NCI-H524 (cell line): ENCODE results near the gene SGPP2.
"Not testable (repeated sequence)": the region's sequence is repeated elsewhere in the genome, so short reads cannot be mapped to it uniquely, and the experiment has no call there.

Experiments
- DNase-seq, 2 experiments: peaks; one replicate each; lab custom pipeline; 2025; lab: John Stamatoyannopoulos, UW

Gene SGPP2

GRCh38 chr2:222427646-222428301, 3.4 kb downstream of the SGPP2 start:
- DNase-seq, result no peak

DNA sequence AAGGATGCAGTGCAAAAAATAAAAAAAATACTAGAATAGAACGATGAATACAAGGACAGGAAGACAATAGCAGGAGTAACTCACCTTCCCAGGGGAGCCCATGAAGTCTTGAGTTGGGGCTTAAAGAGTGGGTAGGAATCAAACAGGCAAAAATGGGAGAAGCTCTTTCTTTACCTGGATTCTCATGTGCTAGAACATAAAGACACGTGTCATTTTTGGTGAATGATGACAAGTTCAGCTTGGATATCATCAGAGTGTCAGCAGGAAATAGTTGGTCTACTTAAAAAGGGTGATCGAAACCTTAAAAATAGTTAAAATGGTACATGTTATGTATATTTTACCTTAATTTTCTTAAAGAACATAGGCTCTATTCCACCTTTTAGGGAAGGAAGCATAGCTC, 5.7 kb downstream of the SGPP2 start:
- no peak for DNase-seq

DNA sequence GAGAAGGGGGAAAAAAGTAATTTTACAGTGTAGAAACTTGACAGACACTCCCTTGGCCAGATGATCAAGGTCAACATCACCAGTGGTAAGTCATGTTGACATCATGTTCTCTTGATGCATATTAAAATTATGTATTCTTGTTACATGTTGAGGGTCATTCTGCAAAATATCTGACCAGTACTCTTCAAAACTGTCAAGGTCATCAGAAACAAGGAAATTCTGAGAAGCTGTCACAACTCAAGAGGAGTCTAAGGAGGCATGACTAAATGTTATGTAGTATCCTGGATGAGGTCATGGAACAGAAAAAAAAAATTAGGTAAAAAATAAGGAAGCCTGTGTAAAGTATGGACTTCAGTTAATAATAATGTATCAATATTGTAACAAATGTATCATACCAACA, 6.3 kb downstream of the SGPP2 start:
- no peak for DNase-seq

DNA sequence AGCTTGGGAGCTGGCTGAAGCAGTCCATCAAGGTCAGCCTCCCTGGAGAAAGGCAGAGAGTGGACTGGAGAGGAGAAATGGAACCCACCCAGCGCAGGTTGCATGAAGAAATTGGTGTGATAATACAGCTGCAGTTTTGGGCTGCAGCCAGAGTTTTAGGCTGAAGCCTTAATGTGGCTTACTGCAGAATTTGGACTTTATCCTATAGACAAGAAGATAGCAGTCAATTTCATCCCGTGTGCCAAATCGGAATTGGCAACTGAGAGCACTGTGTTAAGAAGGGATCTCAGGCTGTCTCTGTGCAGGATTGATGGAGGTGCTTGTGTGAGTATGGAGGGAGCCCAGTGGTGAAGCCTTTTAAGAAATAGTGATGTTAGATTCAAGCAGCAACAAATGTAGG, 7.5 kb downstream of the SGPP2 start:
- no peak for DNase-seq

- DNase-seq, result no peak
These were observed 9.2 kb downstream of the SGPP2 start for GRCh38 chr2:222433332-222434173.

DNA sequence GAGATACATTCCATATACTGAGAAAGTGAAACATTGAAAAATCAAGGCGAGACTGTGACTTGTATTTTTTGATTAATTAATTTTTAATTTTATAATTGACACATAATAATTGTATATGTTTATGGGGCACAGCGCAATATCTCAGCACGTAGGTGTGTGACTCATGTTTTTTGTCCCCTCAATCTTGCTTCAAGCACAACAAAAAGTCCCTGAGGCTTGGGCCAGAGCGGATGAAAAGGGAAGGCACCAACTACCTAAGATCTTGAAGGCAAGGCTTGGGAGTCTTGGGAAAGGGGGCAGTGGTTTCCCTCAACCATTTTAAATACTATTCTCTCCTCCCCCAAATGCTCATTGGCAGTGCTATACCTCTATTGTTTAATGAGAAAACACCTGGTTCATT, 9.9 kb downstream of the SGPP2 start:
- DNase-seq, result no peak

- not testable (repeated sequence) for DNase-seq
These were observed 11.2 kb downstream of the SGPP2 start for GRCh38 chr2:222435400-222436039.

DNA sequence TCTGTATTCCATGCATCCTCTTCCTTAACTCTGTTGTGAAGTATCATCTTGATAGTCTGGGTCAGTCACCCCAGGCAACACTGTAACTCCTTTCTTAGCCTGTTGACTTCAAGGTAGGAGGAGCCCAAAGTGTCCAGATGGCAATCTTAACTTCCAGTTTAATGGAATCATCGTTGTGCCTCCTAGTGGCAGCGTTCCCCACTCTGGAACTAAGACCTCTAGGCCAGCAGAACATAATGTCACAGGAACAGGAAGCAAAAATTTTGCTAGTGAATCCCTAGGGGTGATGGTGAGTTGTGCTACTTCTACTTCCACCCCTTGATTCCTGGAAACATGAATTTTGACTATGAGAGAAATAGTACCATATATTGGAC, 11.7 kb downstream of the SGPP2 start:
- peak in 1 of 2 experiments; percentile 32 for DNase-seq

- DNase-seq, result no peak
These were observed 15.3 kb downstream of the SGPP2 start for GRCh38 chr2:222439692-222440091.

DNA sequence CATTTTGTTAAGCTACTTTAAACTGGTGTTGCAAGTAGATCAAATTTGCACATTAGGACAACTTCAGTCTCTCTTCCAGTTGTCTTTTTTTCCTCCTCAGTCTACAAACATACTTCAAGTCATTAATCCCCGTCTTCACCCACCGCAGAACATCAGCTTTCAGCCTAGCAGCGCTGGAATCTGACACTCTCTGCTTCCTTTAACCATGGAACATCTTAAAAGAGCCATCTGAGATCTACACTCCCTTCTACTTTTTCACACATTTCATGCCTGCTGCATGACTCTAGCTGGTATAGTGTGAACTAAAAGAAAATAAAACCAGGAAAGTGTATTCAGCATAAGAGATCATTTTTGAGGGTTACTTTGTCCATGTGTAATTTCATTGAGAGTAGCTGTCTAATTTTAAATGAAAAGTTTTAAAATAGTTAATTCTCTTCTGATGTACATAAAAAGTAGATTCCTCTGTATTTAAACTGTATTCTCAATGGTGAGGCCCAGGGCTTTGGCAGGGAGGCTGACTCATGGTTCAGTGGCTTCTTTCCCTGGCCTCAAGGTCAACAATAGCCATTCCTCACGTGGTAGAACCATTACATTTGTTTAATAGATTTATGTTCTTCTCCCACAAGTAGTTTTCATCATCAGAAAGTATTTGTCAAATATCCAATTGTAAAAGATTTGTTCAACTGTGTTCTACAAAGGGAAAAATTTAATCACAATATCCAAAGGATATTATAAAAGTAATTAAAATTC, 16.5 kb downstream of the SGPP2 start:
- peak in 1 of 2 experiments; percentile 1 for DNase-seq

DNA sequence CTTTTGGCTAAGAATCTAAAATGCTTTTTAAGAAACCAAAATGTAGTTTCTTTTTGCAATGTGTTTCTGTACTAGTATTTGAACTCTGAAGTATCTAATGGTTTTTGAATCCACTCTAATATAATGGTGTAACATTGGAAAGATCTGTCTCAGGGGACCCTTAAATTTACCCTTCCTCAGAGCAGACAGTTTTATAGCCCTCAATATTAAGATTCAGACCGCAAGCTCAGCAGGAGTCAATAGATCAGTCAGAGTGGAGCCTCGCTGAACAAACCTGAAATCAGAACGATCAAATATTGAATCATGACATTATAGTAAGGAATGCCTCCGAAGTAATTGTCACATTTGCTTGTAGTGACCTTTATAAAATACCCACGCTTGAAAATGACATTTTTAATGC, 18.3 kb downstream of the SGPP2 start:
- DNase-seq, result no peak

DNA sequence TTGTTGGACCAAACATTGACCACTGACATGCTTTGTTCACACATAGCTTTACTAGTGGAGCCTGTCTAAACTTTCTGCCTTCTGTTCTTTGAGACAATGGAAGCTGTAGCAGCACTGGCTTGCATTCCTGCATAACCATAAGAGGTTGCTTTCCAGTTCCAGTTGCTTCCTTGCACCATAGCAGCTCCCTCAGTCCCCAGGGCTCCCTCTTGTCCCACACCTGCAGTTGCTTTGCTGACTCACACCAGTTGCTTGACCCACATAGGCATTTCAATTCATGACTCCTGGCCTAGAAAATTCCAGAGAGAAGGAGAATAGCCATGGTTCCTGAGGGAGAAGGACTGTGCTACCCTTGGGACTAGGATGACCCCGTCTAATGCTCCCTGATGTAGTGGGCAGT, 20.9 kb downstream of the SGPP2 start:
- DNase-seq, result no peak

DNA sequence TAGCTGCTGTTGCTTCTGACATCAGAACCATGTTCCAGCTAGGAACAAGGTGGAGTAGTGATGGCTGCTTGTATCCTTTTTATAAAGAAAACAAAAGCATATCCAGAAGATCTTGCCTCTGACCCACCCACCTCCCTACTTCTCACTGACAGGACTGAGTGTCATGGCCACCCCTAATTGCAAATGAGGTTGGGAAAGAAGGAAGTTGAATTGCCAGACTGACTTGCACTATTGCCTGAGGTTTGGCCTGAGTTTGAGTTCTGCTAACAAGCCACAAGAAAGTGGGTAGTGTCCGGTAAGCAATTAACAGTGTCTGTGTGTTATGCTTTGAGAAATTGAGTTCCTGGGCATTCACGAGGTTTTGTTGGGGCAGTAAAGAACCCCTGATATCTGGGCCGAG, 22.8 kb downstream of the SGPP2 start:
- DNase-seq, result no peak

GRCh38 chr2:222448748-222449181, 24.4 kb downstream of the SGPP2 start:
- peak; percentile 87 to 94 for DNase-seq

DNA sequence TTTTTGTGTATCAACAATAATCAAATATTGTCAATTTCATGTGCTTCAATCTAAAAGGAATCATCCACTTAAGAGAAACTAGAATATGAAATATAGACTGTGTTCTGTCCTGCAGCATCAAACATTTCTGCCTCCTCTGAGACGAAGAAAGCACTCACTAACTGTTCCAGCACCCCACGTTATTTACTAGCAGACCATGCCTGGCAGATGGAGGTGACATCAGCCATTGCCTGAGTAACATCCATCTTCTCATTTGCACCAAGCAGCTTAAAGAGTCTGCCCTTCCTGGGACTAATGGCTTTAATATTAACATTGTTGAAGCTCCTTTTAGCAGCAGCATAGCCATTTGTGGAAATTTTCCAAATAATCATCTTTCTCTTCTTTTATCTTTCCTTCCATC, 25.7 kb downstream of the SGPP2 start:
- peak; percentile 11 to 49 for DNase-seq

- peak in 1 of 2 experiments; percentile 15 for DNase-seq
These were observed 26.9 kb downstream of the SGPP2 start for GRCh38 chr2:222451224-222451674.

DNA sequence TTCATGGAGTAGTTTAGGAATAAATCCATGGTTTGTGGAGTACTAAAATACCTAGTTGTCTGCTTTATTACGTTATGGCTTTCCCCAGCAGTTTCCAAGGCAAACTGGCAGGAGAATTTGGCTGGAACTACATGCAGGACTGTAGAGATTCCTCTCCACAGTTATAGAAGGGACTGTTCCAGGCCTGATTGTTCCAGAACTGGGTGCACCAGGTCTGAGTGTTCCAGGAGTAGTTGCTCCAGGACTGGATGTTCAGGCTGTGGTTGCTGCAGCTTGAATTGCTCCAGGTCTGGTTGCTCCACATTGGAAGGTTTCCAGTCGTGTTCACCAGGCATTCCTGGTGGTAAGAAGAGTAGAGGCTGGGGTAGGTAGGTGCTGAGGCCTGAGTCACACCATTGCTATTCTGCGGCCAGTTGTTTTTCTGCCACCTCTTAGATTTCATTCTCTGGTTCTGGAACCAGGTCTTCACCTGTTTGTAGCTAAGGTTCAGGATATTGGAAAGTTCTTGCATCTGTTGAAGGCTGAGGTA, 28.1 kb downstream of the SGPP2 start:
- no peak for DNase-seq

DNA sequence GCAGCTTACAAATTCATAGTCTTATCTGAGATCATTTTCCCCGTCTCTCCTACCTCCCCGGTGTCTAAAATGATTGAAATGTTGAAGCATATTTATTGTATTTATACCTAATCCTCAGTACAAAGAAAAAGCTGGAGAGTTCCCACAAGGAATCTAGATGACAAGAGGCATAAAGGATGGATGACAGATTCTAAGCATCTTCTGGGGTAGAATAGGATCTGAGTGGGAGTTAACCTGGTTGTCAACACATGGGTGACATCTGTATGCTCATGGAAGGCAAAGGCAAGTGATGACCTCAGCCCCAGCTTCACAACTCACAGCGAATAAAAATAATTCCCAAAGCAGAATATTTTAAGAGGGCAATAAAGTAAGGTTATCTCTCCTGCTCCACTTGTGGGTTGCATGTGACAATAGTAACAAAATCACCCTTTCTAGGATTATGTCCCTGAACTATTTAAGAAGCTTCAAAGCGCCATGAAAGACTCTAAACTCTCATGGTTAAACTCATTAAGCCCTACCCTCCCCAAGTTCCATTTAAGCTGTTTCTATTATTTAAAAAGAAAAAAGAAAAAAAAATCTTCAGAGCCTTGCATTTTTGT, 32.2 kb downstream of the SGPP2 start:
- DNase-seq, result no peak

DNA sequence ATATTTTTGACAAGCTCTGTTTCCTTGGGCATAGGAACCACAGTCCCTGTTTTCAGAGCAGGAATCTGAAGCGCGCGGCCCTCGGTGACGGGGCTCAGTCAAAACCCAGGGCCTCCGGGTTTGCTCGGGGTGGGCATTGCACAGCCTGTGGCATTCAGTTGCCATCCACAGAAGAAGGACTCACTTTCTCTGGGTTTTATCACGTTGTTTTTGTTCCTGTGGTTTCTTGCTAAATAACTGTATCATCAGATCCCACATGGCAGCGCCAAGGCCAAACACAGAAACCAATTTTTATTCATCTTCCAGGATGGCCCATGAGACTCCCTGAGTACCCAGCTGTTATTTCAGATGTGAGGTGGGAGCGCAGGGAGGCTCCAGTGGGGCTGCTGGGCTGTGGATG, 35.6 kb downstream of the SGPP2 start:
- no peak for DNase-seq

- no peak for DNase-seq
These were observed 41.4 kb downstream of the SGPP2 start for GRCh38 chr2:222465746-222466145.

DNA sequence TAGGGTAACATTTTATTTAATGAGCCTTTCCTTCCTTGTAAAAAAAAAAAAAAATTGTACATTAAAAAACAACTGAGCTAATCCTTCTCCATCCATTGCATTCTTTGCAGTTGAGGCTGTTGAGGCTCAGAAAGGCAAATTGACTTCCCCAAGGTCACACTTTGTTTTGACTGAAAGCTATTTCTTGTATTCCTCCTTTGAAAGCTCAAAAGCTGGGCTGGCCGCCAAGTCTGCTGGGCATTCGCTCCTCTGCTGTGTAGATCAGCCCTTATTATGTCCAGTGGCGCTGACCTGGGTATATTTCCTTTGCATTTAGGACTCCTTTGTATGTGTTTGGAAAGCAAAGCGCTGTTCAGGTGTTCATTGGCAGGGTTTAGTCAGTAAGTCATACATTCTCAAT, 44.0 kb downstream of the SGPP2 start:
- no peak for DNase-seq
